Adrenal gland (tissue), 5 donors: Measurements from ENCODE around the gene MYO9A.

Experiments
- POLR2A ChIP-seq, 2 donors: fragments of 450-650 bp; IDR thresholded peaks; one replicate each; pipeline ENCODE4 v1.6.1; 2017; ENCODE audit warnings: antibody characterized with exemption in 2 of 2, mild to moderate bottlenecking in 2 of 2, moderate library complexity in 1 of 2
- TF ChIP-seq, protein P1 (sequence below), 6 experiments: fragments of 450-650 bp in 4 of 6; fragments of 200-600 bp in 2 of 6; sonication (generic) in 1 of 6; IDR thresholded peaks; 1 replicate in 5 of 6; 2 replicates in 1 of 6; pipeline versions ENCODE4 v1.5.1 to v1.8.0; 2016 to 2021; ENCODE audit warnings: antibody characterized with exemption in 6 of 6, mild to moderate bottlenecking in 2 of 6, moderate library complexity in 1 of 6
- donor health status: DM: no; HTN: no; CAD: no.

DNA sequence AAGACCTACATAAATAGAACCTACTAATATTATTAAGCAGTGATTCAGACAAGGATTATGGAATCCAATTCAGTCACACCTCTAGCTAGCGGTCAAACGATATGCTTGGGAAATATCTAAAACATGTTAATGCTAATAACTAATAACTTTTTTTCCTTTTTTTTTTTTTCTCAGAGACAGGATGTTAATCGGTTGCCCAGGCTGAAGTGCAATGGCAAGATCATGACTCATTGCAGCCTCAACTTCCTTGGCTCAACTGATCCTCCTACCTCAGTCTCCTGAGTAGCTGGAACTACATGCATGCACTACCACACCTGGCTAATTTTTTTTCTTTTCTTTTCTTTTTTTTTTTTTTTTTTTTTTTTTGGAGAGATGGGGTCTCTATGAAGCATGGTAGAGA lies 183.5 kb downstream of the MYO9A start:
- TF ChIP-seq, protein P1, sequence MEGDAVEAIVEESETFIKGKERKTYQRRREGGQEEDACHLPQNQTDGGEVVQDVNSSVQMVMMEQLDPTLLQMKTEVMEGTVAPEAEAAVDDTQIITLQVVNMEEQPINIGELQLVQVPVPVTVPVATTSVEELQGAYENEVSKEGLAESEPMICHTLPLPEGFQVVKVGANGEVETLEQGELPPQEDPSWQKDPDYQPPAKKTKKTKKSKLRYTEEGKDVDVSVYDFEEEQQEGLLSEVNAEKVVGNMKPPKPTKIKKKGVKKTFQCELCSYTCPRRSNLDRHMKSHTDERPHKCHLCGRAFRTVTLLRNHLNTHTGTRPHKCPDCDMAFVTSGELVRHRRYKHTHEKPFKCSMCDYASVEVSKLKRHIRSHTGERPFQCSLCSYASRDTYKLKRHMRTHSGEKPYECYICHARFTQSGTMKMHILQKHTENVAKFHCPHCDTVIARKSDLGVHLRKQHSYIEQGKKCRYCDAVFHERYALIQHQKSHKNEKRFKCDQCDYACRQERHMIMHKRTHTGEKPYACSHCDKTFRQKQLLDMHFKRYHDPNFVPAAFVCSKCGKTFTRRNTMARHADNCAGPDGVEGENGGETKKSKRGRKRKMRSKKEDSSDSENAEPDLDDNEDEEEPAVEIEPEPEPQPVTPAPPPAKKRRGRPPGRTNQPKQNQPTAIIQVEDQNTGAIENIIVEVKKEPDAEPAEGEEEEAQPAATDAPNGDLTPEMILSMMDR (IDR thresholded peaks at IDR 0.05) = no peak
- no peak for TF ChIP-seq POLR2A (IDR thresholded peaks at IDR 0.05)
